Upper lobe of left lung (tissue), 4 donors: ENCODE results near the gene MYO7A.

Experiments
- POLR2A ChIP-seq, 4 donors: fragments of 450-650 bp; IDR thresholded peaks; one replicate each; pipeline ENCODE4 v1.5.1; 2016 to 2017; ENCODE audit warnings: antibody characterized with exemption in 4 of 4, mild to moderate bottlenecking in 2 of 4
- POLR2AphosphoS5 ChIP-seq, 2 donors: sonication (generic); formaldehyde crosslinking; IDR thresholded peaks; one replicate each; pipeline ENCODE4 v1.5.1; 2017; ENCODE audit warnings: antibody characterized with exemption in 2 of 2
- TF ChIP-seq, protein P1 (sequence below), 6 experiments: fragments of 450-650 bp in 4 of 6; fragments of 200-600 bp in 2 of 6; sonication (generic) in 2 of 6; IDR thresholded peaks; one replicate each; pipeline ENCODE4 v1.5.1; 2016 to 2019; ENCODE audit warnings: antibody characterized with exemption in 6 of 6

DNA sequence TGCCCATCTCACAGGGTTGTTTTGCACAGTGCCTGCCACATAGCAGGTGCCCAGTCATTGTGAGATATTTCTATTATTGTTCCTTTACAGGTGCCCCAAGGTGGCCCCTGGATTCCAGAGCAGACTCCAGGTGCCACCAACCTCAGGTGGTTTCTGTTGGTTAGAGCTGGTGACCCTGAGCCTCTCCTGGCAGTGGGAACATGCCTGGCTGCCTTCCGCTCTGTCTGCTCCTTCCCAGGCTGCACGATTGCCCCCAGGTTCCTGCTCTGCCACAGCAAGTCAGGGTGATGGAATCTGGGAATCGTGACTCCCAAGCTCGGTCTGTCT is 38.0 kb upstream of the MYO7A start:
- TF ChIP-seq, protein P1, sequence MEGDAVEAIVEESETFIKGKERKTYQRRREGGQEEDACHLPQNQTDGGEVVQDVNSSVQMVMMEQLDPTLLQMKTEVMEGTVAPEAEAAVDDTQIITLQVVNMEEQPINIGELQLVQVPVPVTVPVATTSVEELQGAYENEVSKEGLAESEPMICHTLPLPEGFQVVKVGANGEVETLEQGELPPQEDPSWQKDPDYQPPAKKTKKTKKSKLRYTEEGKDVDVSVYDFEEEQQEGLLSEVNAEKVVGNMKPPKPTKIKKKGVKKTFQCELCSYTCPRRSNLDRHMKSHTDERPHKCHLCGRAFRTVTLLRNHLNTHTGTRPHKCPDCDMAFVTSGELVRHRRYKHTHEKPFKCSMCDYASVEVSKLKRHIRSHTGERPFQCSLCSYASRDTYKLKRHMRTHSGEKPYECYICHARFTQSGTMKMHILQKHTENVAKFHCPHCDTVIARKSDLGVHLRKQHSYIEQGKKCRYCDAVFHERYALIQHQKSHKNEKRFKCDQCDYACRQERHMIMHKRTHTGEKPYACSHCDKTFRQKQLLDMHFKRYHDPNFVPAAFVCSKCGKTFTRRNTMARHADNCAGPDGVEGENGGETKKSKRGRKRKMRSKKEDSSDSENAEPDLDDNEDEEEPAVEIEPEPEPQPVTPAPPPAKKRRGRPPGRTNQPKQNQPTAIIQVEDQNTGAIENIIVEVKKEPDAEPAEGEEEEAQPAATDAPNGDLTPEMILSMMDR (IDR thresholded peaks at IDR 0.05) = no peak
- no peak for TF ChIP-seq POLR2AphosphoS5 (IDR thresholded peaks at IDR 0.05)
- no peak for TF ChIP-seq POLR2A (IDR thresholded peaks at IDR 0.05)
